ENCODE results near the gene CDC42SE2. TPM values are rescaled to one million over a fixed set of nuclear protein-coding genes. Genes with fewer than 3 reads are reported as not detected.
"Not testable (repeated sequence)": the region's sequence is repeated elsewhere in the genome, so short reads cannot be mapped to it uniquely, and the experiment has no call there.

The CDC42SE2 gene
- total RNA-seq, 1 donor from 2014 or later = 24.1 TPM

DNA sequence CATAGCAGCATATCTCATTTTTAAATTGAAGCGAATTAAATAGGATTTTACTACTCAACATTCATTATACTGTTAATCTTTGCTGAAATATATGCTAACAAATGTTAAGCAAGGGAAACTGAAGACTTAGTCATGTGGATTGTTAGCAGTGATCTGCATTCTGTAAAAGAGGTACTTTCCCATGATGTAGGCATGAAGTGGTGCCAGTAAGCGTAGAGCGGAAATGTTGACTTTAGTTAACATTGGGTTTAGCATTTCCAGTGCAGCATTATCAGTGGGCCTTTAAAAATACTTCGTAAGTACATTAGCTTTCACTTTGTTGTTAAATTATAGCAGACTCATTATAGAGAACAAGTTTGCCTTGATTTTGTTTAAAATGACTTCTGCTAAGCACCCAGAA, 130.3 kb downstream of the CDC42SE2 start:
- TF ChIP-seq, protein P1, sequence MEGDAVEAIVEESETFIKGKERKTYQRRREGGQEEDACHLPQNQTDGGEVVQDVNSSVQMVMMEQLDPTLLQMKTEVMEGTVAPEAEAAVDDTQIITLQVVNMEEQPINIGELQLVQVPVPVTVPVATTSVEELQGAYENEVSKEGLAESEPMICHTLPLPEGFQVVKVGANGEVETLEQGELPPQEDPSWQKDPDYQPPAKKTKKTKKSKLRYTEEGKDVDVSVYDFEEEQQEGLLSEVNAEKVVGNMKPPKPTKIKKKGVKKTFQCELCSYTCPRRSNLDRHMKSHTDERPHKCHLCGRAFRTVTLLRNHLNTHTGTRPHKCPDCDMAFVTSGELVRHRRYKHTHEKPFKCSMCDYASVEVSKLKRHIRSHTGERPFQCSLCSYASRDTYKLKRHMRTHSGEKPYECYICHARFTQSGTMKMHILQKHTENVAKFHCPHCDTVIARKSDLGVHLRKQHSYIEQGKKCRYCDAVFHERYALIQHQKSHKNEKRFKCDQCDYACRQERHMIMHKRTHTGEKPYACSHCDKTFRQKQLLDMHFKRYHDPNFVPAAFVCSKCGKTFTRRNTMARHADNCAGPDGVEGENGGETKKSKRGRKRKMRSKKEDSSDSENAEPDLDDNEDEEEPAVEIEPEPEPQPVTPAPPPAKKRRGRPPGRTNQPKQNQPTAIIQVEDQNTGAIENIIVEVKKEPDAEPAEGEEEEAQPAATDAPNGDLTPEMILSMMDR (conservative IDR thresholded peaks at IDR 0.05) = no peak
- H3K27me3 Mint-ChIP-seq (ENCODE audit: low read depth) = no peaks in the 10 kb centered on the region
- H3K4me3 Mint-ChIP-seq = no peak overlapping the region
- H3K27ac Mint-ChIP-seq (ENCODE audit: unreplicated experiment) = no peak overlapping the region
- peaks cover 4% of the 10 kb centered on the region for H3K4me1 Mint-ChIP-seq
- no peak for DNase-seq (ENCODE audit: low read depth, low spot score)
- no peaks in the 10 kb centered on the region for H3K9me3 Mint-ChIP-seq
- peaks cover 28% of the 10 kb centered on the region for H3K36me3 Mint-ChIP-seq (ENCODE audit: low read depth)

DNA sequence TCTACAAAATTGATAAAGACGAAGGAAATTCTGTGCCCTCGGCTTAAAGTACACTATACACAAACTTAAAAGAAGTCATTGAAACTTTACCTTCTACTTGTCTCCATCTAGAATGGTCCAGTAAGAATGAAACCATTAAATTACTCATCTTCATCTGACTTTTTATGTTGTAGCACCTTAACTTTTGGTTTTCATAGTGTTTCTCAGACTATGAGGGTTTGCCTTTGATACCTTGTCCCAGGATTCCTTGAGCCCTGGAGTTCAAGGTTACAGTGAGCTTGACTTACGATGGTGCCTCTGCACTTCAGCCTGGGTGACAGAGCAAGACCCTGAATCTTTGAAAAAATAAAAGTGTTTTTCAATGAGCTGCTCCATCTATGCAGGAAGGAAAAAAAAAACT, 132.2 kb downstream of the CDC42SE2 start:
- no peak overlapping the region for H3K27ac Mint-ChIP-seq (ENCODE audit: unreplicated experiment)
- H3K36me3 Mint-ChIP-seq (ENCODE audit: low read depth) = peaks cover 36% of the 10 kb centered on the region
- TF ChIP-seq, protein P1 (conservative IDR thresholded peaks at IDR 0.05) = no peak
- peaks cover under 1% of the 10 kb centered on the region for H3K4me1 Mint-ChIP-seq
- DNase-seq (ENCODE audit: low read depth, low spot score) = no peak
- H3K27me3 Mint-ChIP-seq (ENCODE audit: low read depth) = no peaks in the 10 kb centered on the region
- no peak overlapping the region for H3K4me3 Mint-ChIP-seq
- peaks cover 4% of the 10 kb centered on the region for H3K9me3 Mint-ChIP-seq

DNA sequence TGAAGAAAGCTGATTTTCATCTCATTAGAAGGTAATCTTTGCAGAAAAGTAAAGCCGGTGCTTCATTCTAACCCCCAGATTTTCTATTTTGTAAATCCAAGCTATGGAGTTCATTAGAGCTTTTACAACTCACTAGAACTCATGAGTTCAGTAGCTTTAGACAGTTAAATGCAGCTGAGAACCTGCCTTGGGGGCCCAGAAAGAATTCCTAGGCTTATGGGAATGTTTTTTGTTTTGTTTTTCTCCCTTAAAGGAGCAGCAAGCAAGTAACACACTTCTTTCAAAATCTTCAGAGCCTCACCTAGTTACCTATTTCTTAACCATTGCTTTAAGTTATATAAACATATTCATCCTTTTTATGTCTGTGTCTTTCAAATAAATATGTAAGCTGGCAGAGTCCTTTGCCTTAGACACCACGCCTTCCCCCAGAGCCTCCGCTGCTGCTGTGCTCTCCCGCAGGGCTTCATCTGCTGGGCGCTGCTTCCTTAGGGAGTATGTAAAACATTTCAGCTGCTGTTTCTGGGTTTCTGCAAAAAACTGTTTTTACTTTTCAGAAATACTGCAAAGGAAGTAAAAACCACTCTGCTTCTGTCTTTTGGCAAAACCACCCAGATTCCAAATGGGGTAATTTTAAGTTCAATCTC, 132.9 kb downstream of the CDC42SE2 start:
- no peak for DNase-seq (ENCODE audit: low read depth, low spot score)
- Mint-ChIP-seq H3K4me3 (no peak overlapping the region), H3K27ac (ENCODE audit: unreplicated experiment) (no peak overlapping the region), H3K36me3 (ENCODE audit: low read depth) (peaks cover 35% of the 10 kb centered on the region), H3K4me1 (no peaks in the 10 kb centered on the region), H3K27me3 (ENCODE audit: low read depth) (no peaks in the 10 kb centered on the region), H3K9me3 (peaks cover 4% of the 10 kb centered on the region)
- TF ChIP-seq, protein P1 (conservative IDR thresholded peaks at IDR 0.05) = no peak

DNA sequence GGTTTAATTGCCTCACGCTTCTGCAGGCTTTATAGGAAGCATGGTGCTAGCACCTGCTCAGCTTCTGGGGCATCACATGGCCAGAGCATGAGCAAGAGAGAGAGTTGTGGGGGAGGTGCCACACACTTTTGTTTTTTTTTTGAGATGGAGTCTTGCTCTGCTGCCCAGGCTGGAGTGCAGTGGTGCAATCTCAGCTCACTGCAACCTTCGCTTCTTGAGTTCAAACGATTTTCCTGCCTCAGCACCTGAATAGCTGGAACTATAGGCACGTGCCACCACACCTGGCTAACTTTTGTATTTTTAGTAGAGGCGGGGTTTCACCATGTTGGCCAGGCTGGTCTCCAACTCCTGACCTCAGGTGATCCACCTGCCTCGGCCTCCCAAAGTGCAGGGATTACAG, 135.2 kb downstream of the CDC42SE2 start:
- Mint-ChIP-seq H3K36me3 (ENCODE audit: low read depth) (peaks cover 54% of the 10 kb centered on the region), H3K9me3 (peaks cover 15% of the 10 kb centered on the region)
- not testable (repeated sequence) for H3K4me1 Mint-ChIP-seq; H3K27me3 Mint-ChIP-seq (ENCODE audit: low read depth); H3K27ac Mint-ChIP-seq (ENCODE audit: unreplicated experiment); H3K4me3 Mint-ChIP-seq; DNase-seq (ENCODE audit: low read depth, low spot score)

DNA sequence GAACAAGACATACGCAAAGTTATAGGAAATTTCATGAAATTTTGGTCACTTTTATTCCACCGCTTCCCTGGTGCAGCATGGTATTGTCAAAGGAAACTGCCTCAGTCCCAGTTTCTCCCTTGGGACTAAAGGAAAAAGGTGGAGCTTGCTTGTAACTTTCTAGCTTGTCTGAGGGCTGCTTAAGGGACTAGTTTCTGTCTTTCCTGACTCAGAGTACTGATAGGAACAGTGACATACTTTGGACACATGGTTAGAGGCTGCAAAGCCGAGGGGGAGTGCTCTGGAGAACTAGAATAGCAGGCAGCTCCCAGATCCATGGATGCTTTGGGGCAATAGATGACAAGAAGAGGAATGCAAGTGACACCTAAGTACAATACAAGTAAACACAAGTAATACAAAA, 136.7 kb downstream of the CDC42SE2 start:
- H3K36me3 Mint-ChIP-seq (ENCODE audit: low read depth) = peaks cover 56% of the 10 kb centered on the region
- H3K27me3 Mint-ChIP-seq (ENCODE audit: low read depth) = no peaks in the 10 kb centered on the region
- peaks cover 15% of the 10 kb centered on the region for H3K9me3 Mint-ChIP-seq
- TF ChIP-seq, protein P1 (conservative IDR thresholded peaks at IDR 0.05) = no peak
- no peak for DNase-seq (ENCODE audit: low read depth, low spot score)
- no peak overlapping the region for H3K4me3 Mint-ChIP-seq
- H3K27ac Mint-ChIP-seq (ENCODE audit: unreplicated experiment) = no peak overlapping the region
- no peaks in the 10 kb centered on the region for H3K4me1 Mint-ChIP-seq

DNA sequence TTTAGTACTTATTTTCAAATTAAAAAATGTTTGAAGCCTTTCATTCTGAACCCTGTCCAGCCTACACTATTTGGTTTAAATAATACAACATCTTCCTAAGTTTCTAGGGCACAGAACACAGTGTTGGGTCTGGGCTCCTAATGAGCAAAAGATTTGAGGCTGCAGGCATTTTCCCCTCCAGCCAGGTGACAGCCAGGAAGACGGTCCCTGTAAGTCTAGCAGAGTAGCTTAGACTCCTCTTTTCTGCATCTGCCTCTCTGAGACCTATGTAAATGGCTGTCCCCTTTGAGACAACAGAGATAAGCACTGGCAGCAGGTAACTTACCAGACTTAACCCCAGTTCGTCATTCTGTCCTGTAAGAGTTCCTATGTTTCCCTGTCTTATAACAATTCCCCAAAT, 141.8 kb downstream of the CDC42SE2 start:
- H3K27ac Mint-ChIP-seq (ENCODE audit: unreplicated experiment) = no peak overlapping the region
- H3K36me3 Mint-ChIP-seq (ENCODE audit: low read depth) = peaks cover 53% of the 10 kb centered on the region
- DNase-seq (ENCODE audit: low read depth, low spot score) = no peak
- TF ChIP-seq, protein P1 (conservative IDR thresholded peaks at IDR 0.05) = no peak
- H3K27me3 Mint-ChIP-seq (ENCODE audit: low read depth) = no peaks in the 10 kb centered on the region
- no peaks in the 10 kb centered on the region for H3K4me1 Mint-ChIP-seq
- peaks cover 17% of the 10 kb centered on the region for H3K9me3 Mint-ChIP-seq
- H3K4me3 Mint-ChIP-seq = no peak overlapping the region
